Endothelial cell of umbilical vein (primary cell): ENCODE measurements around the gene TPH1.

ENCODE experiments used
- POLR2A ChIP-seq: IDR thresholded peaks from 2 replicates; pipeline ENCODE4 v1.6.1; 2012; ENCODE audit warnings: low read depth, mild to moderate bottlenecking, control low read depth, low read length
- TF ChIP-seq, protein P1 (sequence below), 2 donors: IDR thresholded peaks; 1 replicate in 1 of 2; 2 replicates in 1 of 2; pipeline ENCODE4 v1.5.1; 2011; ENCODE audit warnings: low read length in 2 of 2, mild to moderate bottlenecking in 2 of 2, moderate library complexity in 2 of 2, control low read depth in 1 of 2, inconsistent platforms in 1 of 2, low read depth in 1 of 2; ENCODE audit not compliant: insufficient read depth in 1 of 2; ENCODE audit errors: extremely low read depth in 1 of 2

DNA sequence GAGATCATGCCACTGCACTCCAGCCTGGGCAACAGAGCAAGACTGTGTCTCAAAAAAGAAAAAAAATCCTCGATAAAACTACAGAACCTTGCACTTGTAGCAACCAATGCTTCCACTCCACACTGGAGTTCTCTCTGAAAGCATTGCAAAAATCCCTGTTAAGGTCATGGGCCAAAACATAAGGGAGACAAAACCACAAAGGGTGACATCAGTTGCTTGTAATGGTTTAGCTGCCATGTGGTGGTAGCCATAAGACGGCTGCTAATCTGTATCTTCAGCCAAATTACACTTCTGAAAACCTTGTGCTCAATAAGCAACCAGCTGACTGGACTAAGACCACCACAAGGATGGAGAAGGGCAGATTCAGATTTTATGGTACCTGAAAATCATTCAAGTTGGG lies 20.6 kb upstream of the TPH1 start:
- TF ChIP-seq, protein P1, sequence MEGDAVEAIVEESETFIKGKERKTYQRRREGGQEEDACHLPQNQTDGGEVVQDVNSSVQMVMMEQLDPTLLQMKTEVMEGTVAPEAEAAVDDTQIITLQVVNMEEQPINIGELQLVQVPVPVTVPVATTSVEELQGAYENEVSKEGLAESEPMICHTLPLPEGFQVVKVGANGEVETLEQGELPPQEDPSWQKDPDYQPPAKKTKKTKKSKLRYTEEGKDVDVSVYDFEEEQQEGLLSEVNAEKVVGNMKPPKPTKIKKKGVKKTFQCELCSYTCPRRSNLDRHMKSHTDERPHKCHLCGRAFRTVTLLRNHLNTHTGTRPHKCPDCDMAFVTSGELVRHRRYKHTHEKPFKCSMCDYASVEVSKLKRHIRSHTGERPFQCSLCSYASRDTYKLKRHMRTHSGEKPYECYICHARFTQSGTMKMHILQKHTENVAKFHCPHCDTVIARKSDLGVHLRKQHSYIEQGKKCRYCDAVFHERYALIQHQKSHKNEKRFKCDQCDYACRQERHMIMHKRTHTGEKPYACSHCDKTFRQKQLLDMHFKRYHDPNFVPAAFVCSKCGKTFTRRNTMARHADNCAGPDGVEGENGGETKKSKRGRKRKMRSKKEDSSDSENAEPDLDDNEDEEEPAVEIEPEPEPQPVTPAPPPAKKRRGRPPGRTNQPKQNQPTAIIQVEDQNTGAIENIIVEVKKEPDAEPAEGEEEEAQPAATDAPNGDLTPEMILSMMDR (IDR thresholded peaks at IDR 0.05; ENCODE audit: extremely low read depth in 1 of 2, insufficient read depth in 1 of 2, low read depth in 1 of 2, low read length in 2 of 2), result no peak
- TF ChIP-seq POLR2A, result no peak
